Fibroblast of pulmonary artery (primary cell): ENCODE measurements around the gene OSCP1.

ENCODE experiments used
- DNase-seq: peaks from one replicate; pipeline ENCODE4 v3.0.0-alpha.2; 2010; ENCODE audit warnings: low read depth
- H3K4me3 ChIP-seq: replicated peaks from 2 replicates; pipeline ENCODE4 v1.5.1; 2011; ENCODE audit warnings: low read depth, mild to moderate bottlenecking, control low read depth, low read length, moderate library complexity
- CTCF ChIP-seq: IDR thresholded peaks from 2 replicates; pipeline ENCODE4 v1.5.1; 2011; ENCODE audit warnings: mild to moderate bottlenecking, control low read depth, low read length, inconsistent platforms; ENCODE audit errors: missing control alignments

The OSCP1 gene

DNA sequence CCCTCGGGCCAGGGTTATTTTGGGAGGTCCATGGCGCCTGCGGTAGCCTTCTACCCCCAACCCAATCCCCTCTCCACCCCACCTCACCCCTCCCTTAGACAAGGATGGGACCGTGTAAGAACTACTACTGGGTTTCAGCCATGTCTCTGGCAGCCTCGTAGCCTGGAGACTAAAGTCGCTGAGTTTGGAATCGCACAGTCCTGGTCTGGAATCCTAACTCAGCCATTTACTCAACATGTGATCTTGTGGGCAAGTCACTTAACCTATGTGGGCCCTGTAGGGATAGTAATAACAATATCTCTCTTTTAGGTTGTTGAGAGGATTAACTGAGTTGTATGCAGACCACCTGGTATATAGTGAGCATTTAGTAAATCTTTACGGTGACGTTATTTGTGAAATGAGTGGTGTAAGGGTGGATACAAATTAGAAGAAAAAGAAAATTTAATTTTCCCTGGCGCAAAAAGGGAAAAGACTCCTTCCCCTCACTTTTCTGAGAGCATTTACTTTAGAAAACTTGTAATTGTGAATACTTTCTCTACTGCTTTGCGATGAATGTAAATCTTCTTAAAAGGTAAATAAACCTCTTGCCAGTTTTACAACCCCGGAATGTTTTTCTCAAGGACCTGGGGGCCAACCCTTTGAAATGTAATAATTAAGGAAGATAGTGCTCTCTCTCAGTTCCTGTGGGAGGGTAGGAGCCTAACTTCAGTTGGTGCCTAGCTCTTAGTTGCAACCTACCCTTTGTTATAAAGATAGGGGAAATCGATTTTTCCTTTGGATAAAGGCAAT lies 14.5 kb upstream of the OSCP1 start:
- H3K4me3 ChIP-seq = peak overlapping the region; percentile 83
- no peak for DNase-seq
- no peak for TF ChIP-seq CTCF

- no peak for TF ChIP-seq CTCF
- peak within 1 kb of the TSS; percentile 83 for H3K4me3 ChIP-seq
- peak; percentile 97 for DNase-seq
Measured at GRCh38 chr1:36463803-36464604, 13.8 kb upstream of the OSCP1 start, which contains the start of gene MRPS15. TSS of gene MRPS15 (minus strand) at chr1:36464384. CDS start at chr1:36464275, 109 bp downstream.

DNA sequence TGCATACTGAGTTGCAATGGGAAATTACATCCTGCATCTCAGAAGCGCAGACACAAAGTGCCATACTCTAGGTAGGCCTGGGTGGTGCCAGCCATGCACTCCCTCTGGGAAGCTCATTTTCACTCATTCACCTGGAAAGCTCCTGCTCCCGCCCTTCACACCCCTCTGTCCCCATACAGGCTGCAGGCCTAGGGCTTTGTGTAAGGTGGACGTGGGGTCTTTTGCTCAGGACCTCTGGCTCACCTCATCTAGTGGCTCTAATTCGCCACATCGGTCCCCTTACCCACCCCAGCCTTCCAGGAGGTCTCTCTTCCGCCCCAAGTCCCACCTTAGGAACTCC lies 13.2 kb upstream of the OSCP1 start:
- TF ChIP-seq CTCF = no peak
- DNase-seq = no peak
- peak overlapping the region; percentile 83 for H3K4me3 ChIP-seq

DNA sequence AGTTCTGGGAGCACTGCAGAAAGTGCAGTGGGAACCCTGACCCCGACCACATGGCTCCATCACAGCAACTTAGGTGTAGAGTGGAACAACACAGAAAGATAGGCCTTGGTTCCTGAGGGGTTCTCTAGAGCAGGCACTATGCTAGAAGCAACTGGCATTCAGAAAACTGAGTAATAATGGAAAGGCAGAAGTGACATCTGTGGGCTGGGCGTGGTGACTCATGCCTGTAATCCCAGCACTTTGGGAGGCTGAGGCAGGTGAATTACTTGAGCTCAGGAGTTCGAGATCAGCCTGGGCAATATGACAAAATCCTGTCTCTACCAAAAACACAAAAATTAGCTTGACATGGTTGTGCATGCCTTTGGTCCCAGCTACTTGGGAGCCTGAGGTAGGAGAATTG lies 8.7 kb upstream of the OSCP1 start:
- TF ChIP-seq CTCF = no peak
- no peak for DNase-seq

GRCh38 chr1:36457691-36458090 lies 7.4 kb upstream of the OSCP1 start:
- TF ChIP-seq CTCF = no peak
- H3K4me3 ChIP-seq = no peak overlapping the region
- DNase-seq = no peak

More for the DNA sequence above, 8.7 kb upstream of the OSCP1 start:
- no peak overlapping the region for H3K4me3 ChIP-seq

- no peak for TF ChIP-seq CTCF
- no peak overlapping the region for H3K4me3 ChIP-seq
- DNase-seq = no peak
Measured at GRCh38 chr1:36456391-36456928, 6.2 kb upstream of the OSCP1 start.
